Body of pancreas (tissue), 4 donors: ENCODE measurements around the gene SLC18A3. TPM values are rescaled to one million over a fixed set of nuclear protein-coding genes. Genes with fewer than 3 reads are reported as not detected.

Experiments used
- ATAC-seq: fragments of 150-250 bp; one replicate; pipeline ENCODE4 v1.9.1; 2016
- DNase-seq, 4 donors: peaks; one replicate each; pipeline ENCODE4 v3.0.0-alpha.2; 2019
- H3K27ac ChIP-seq, 4 donors: fragments of 200-600 bp; sonication (generic); 1 replicate in 3 of 4; 2 replicates in 1 of 4; pipeline versions ENCODE4 v1.5.1 to v1.6.1; 2016 to 2019; ENCODE audit warnings: mild to moderate bottlenecking in 1 of 4, mixed read lengths in 1 of 4, moderate library complexity in 1 of 4
- H3K27me3 ChIP-seq, 2 donors: fragments of 200-600 bp; sonication (generic); one replicate each; pipeline ENCODE4 v1.6.0; 2016; ENCODE audit warnings: mild to moderate bottlenecking in 1 of 2
- H3K36me3 ChIP-seq, 2 donors: fragments of 200-600 bp; sonication (generic); replicated peaks in 1 of 2; 2 replicates each; pipeline ENCODE4 v1.5.1; 2016; ENCODE audit warnings: low read depth in 2 of 2; ENCODE audit not compliant: insufficient read depth in 1 of 2
- H3K4me1 ChIP-seq: fragments of 200-600 bp; sonication (generic); one replicate; pipeline ENCODE4 v1.6.0; 2016
- H3K4me3 ChIP-seq, 2 donors: fragments of 200-600 bp; sonication (generic); 1 replicate in 1 of 2; 2 replicates in 1 of 2; pipeline ENCODE4 v1.5.1; 2016 to 2019
- H3K9me3 ChIP-seq, 3 donors: fragments of 200-600 bp; sonication (generic); 1 replicate in 2 of 3; 2 replicates in 1 of 3; pipeline ENCODE4 v1.5.1; 2016
- CTCF ChIP-seq, 7 experiments: fragments of 450-650 bp in 4 of 7; fragments of 200-600 bp in 3 of 7; sonication (generic) in 3 of 7; IDR thresholded peaks; one replicate each; pipeline ENCODE4 v1.5.1; 2016 to 2019; ENCODE audit warnings: antibody characterized with exemption in 7 of 7
- POLR2A ChIP-seq, 3 donors: fragments of 450-650 bp; IDR thresholded peaks; one replicate each; pipeline ENCODE4 v1.6.1; 2016; ENCODE audit warnings: antibody characterized with exemption in 3 of 3, mild to moderate bottlenecking in 2 of 3
- WGBS, 2 donors: methylation state at CpG; one replicate each; pipeline ENCODE4 v1.1.5; 2017; 5-methylcytosine and 5-hydroxymethylcytosine counted together
- intact Hi-C: fragments of 100-400 bp; cut with DNase I; formaldehyde crosslinking; loops from one replicate; pipeline ENCODE4 v1.15.1; 2023
- total RNA-seq, 2 donors: library from RNA; depleted of rRNA; stranded (reverse); fragments of >200 nt; gene quantifications; one replicate each; pipeline ENCODE4 v1.1.0, GENCODE V29; 2016

SLC18A3 gene
- total RNA-seq, 2 donors from 2014 or later: not detected

- Histone ChIP-seq H3K27me3 (no peaks in the 10 kb centered on the region), H3K27ac (no peak overlapping the region), H3K4me1 (no peaks in the 10 kb centered on the region), H3K36me3 (no peaks in the 10 kb centered on the region), H3K4me3 (no peak overlapping the region), H3K9me3 (peaks cover 0 to 6% (median 0%) of the 10 kb centered on the region in 3 donors)
- no peak for ATAC-seq
- intact Hi-C loops: no loop called here
- no peak for DNase-seq
- WGBS, 2 donors: 58% methylated on average over 9 of the region's 9 CpGs
- TF ChIP-seq CTCF (IDR thresholded peaks at IDR 0.05): no peak
- TF ChIP-seq POLR2A (IDR thresholded peaks at IDR 0.05): no peak
These were observed 46.9 kb downstream of the SLC18A3 start for GRCh38 chr10:49656845-49657493.

GRCh38 chr10:49657606-49658005 is 47.5 kb downstream of the SLC18A3 start:
- H3K27me3 ChIP-seq: no peaks in the 10 kb centered on the region
- no peak overlapping the region for H3K27ac ChIP-seq
- no peaks in the 10 kb centered on the region for H3K36me3 ChIP-seq
- TF ChIP-seq POLR2A (IDR thresholded peaks at IDR 0.05) (no peak), CTCF (IDR thresholded peaks at IDR 0.05) (no peak)
- peaks cover 0 to 6% (median 0%) of the 10 kb centered on the region in 3 donors for H3K9me3 ChIP-seq
- no peak for DNase-seq
- no peak overlapping the region for H3K4me3 ChIP-seq
- WGBS, 2 donors: 30 to 47% methylated on average over 1 of the region's 1 CpG
- H3K4me1 ChIP-seq: no peaks in the 10 kb centered on the region
- intact Hi-C loops: no loop called here
- no peak for ATAC-seq

GRCh38 chr10:49661140-49661856 is 51.2 kb downstream of the SLC18A3 start:
- intact Hi-C loops: no loop called here
- 38 to 42% methylated on average over 8 of the region's 8 CpGs for WGBS, 2 donors
- Histone ChIP-seq H3K4me1 (no peaks in the 10 kb centered on the region), H3K36me3 (no peaks in the 10 kb centered on the region), H3K27ac (no peak overlapping the region), H3K4me3 (no peak overlapping the region), H3K27me3 (no peaks in the 10 kb centered on the region), H3K9me3 (peaks cover 0 to 6% (median 0%) of the 10 kb centered on the region in 3 donors)
- DNase-seq (no peak), ATAC-seq (no peak)
- no peak for TF ChIP-seq POLR2A (IDR thresholded peaks at IDR 0.05)
- TF ChIP-seq CTCF (IDR thresholded peaks at IDR 0.05): no peak

Other genes with a start within 250 kb of the SLC18A3 start
- not detected for gene DRGX, start 214.2 kb upstream of the SLC18A3 start, total RNA-seq
- gene ERCC6, start 71.2 kb upstream of the SLC18A3 start, total RNA-seq: 10 to 100 TPM; 15.6 to 16.8 TPM
- gene CHAT, start 3.7 kb downstream of the SLC18A3 start, total RNA-seq: under 1 TPM in 1 of 2 donors, not detected in 1; 0.26 TPM
- gene C10orf53, start 69.3 kb downstream of the SLC18A3 start, total RNA-seq: not detected
- 1 to 10 TPM; 2.6 to 4.3 TPM for gene OGDHL, start 152.0 kb downstream of the SLC18A3 start, total RNA-seq